Measurements from ENCODE around the gene RALBP1.

RALBP1 gene

DNA sequence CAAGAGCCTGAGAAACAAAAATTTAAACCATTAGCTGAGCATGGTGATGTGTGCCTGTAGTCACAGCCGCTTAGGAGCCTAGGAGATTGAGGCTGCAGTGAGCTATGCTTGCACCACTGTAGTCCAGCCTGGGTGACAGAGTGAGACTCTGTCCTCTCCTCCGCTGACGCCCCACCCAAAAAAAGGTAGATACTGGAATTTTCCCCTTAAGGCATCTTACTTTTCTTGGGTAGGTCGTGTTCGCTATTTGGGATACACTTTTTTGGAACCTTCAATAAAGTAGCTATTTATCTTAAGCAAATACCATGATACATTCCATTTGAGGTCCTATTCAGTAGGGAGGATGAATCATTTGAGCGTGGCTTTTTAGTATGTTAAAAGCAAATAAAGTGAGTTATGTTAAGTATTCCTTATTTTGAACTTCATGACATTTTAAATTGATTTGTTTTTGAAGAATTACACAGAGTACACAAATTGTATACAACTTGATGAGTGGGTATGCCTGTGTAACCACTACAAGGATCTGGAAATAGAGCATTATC, 38.7 kb downstream of the RALBP1 start:
- DNase-seq, result no peak

- DNase-seq, result peak in 1 of 2 donors; percentile 34
Observed at GRCh38 chr18:9516437-9517064, 41.2 kb downstream of the RALBP1 start.

- DNase-seq, result no peak
Observed at GRCh38 chr18:9517869-9518268, 42.6 kb downstream of the RALBP1 start.

DNA sequence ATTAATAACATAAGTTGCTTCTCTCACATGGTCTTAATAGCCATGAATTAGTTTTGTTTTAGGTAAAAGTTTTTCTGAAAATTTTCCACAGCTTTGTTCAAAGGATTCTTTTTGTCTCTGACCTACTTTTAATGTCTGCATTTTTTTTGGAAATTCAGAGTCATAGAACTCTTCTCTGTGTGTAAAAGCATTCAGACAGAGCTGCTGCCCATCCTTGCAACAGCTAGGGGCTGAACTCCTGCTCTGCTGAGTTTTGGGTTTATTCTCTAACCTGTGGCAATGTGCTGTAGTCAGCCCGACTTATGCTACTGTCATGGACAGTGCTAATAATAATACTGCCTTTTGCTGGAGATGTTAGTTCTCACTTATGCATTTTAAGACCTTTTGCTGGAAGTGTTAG, 44.1 kb downstream of the RALBP1 start:
- DNase-seq, result no peak

DNA sequence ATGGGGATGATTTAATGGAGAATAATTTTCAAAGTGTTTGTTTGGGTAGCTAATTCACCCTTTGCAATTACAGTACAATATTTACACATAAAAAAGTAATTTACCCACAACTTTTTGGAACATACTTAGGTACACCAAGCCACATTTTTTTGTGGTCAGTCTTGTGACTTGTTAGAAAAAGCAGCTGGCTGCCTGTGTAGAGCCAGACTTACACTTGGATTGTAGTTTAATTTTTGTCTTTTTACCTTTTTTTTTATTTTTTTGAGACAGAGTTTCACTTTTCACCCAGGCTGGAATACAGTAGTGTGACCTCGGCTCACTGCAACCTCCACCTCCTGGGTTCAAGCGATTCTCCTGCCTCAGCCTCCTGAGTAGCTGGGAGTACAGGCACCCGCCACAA, 45.4 kb downstream of the RALBP1 start:
- DNase-seq, result no peak

DNA sequence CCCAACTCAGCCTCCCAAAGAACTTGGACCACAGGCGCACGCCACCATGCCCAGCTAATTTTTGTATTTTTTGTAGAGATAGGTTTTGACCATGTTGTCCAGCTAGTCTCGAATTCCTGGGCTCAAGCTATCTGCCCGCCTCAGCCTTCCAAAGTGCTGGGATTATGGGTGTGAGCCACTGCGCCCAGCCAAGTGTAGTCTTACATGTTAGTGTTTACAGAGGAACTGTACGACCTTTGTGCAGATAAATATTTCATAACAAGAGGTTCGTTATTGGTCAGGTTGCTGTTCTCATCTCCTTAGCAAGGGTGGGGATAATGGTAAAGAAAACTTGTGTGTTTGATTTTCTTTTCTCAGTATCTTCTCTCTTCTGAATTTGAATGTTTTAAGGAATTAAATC, 46.5 kb downstream of the RALBP1 start:
- DNase-seq, result no peak

DNA sequence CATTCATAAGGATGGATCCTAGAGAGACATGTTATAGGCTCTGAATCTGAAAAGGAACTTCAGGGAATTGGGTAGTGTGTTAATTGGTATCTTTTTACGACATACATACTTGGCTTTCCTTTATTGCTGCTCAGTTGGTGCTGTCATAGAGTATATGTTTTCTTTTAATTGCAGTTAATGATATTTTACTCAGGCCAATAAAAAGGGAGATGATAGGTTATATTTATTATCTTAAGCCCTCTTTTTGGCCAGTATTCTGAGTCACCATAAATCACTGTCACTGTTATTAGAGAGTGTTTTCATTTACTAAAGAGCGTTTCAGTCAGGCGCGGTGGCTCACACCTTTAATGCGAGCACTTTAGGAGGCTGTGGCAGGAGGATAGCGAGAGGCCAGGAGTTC, 47.6 kb downstream of the RALBP1 start:
- DNase-seq, result no peak

- DNase-seq, result no peak
Observed at GRCh38 chr18:9526458-9526857, 51.1 kb downstream of the RALBP1 start.

DNA sequence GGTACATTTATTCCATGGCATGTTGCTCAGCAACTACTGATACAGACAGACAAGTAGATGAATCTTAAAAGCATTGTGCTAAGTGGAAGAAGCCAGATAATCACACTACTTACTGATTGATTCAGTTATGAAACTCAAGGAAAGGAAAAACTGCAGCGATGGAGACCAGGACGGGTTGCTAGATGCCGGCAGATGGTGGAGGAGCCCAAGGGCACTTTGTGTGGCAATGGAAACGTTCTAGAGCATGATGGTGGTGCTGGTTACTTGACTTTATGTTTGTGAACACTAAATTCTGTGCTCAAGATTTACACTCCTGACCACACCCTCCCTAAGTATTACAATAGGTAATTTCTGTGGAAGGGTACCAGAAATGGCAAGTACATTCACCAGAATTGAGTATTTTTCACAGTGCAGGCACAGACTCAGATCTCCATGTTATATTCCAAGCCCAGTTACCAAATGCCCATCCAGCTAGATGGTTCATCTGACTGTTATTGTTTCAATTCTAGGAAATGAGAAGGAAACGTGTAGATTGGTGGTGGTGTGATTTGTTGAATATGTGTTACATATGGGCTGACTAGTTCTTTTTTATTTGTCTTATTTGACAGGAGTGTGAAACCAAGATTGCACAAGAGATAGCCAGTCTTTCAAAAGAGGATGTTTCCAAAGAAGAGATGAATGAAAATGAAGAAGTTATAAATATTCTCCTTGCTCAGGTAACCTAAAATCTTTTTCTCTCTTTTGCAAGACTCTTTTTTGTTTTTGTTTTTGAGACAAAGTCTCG, 55.1 kb downstream of the RALBP1 start:
- DNase-seq, result peak in 1 of 2 donors; percentile 4

DNA sequence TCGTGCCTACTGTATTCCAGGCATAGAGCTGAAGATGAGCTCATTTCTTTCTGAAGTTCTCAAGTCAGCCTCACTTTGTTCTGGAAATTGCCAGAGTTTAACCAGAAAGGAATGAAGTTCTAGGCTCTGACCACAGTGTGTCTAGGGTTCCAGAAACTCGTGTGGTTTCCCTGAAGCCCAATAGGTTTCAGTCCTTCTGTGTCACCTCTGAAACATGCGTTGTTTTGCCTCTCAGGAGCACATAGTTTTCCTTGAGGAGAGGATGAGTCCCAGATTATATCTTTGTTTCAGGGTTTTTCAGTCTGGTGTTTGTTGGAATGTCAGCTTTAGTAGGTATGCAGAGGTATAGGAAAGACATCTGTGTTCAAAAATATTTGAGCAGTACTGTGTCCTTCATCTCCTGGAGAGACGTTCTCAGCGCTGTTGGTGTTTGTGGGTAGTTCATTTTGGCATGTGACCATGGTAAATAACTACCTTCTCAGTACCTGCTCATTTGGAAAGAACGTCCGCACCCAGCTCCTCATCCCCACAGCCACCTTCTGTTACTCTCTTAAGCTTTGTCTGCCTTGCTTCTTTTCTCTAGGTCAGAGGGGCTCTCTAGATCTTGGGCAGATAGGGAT, 56.6 kb downstream of the RALBP1 start:
- no peak for DNase-seq

DNA sequence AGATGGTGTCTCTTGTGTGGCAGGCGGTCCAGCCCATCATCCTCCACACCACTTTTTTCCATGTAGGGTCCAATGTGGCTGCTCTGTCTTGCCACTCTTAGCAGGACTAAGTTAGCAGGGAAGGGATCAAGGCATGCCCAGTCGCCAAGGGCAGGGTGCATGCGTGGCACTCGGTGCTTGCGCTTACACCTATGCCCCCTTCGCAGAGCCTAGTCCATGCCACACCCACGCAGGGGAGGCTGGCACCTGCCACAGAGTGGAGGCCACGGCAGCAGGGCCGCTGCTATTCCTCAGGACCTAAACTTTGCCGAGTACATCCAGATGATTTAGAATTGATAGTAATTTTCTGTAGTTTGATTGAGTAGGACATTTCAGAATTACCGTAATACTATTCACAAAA, 59.5 kb downstream of the RALBP1 start:
- no peak for DNase-seq

DNA sequence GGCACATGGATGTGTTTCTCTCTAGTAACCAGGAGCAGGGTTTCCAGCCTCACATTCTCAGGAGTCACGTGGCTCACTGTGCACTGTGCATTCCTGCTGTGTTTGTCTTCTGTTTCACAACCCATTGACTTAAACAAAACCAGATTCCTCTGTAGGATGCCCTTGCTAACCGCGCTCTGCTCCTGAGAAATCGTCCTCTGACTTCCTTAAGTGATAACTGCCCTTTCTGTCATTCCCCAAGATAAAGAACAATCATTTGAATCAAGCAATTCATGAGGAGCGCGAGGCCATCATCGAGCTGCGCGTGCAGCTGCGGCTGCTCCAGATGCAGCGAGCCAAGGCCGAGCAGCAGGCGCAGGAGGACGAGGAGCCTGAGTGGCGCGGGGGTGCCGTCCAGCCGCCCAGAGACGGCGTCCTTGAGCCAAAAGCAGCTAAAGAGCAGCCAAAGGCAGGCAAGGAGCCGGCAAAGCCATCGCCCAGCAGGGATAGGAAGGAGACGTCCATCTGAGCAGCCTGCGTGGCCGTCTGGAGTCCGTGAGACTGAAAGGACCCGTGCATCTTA, 60.2 kb downstream of the RALBP1 start:
- no peak for DNase-seq

- DNase-seq, result no peak
Observed at GRCh38 chr18:9536354-9537152, 61.2 kb downstream of the RALBP1 start.

DNA sequence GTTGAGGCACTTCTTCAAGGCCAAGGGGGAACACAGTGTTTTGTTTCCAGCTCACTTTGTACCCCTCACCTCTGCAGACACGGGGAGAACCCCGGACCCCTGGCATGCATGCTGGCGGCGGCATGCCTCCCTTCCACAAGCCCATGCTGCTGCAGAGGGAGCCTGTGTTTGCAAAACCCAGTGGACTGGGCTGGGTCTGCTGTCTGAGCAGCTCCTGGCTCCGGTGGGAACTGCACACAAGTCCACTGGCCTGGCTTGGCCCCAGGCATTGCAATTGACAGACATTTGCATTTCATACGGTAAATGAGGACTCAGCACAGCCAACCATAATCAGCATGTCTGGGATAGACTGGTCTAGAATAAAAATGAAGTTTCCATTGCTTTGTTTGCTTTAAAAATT, 62.4 kb downstream of the RALBP1 start:
- no peak for DNase-seq

- no peak for DNase-seq
Observed at GRCh38 chr18:9539283-9539682, 64.0 kb downstream of the RALBP1 start.

- DNase-seq, result no peak
Observed at GRCh38 chr18:9539938-9540337, 64.6 kb downstream of the RALBP1 start.

DNA sequence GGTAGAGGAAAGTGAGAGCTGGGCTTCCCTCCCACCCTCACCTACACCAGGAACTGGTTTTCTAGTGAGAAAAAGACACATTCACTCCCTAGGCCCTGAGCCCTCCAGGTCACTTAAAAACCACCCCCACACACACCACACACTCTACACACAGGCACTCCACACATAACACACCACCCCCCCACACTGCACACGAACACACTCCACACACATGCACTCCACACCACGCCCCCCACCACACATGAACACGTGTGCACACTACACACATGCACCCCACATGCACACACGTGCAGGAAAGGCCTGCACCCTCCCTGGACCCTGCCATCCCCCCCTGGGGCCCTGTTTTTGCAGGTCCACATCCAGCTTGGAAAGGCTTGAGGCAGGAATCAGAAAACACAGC, 67.6 kb downstream of the RALBP1 start:
- no peak for DNase-seq

DNA sequence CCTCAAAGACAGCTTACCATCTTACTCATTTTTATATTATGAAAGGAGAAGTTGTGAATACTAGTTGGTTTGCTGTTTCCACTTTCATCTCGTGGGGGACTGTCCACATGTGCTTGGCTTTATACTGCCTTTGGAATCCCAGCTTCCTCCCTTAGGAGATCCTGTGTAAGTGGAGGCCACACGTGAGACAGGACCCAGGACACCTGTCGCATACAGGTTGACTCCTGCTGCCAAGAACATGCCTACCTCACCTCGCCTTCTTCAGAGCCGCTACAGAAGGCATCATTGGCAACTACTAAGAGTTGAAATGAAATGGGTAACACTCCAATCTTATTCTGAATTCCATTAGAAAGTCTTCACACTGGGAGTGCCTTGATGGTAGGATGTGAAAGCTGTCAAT, 69.7 kb downstream of the RALBP1 start:
- no peak for DNase-seq

DNA sequence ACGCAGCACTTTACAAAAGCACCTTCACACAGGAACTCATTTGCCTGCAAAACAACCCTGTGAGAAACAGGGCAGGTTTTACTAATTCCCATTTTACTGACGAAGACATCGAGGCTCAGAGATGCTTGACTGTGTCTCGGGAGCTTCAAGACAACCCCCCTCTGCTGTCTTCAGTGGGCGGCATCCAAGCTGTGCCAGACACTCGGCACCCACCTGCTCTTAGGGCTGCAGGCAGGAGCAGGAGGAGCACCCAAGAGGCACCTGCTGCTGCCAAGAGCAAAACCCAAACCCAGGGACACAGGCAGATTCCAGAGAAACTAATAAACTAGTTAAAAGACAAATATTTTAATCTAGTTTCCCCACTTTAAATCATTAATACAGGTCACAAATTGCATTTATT, 71.2 kb downstream of the RALBP1 start:
- DNase-seq, result no peak

DNA sequence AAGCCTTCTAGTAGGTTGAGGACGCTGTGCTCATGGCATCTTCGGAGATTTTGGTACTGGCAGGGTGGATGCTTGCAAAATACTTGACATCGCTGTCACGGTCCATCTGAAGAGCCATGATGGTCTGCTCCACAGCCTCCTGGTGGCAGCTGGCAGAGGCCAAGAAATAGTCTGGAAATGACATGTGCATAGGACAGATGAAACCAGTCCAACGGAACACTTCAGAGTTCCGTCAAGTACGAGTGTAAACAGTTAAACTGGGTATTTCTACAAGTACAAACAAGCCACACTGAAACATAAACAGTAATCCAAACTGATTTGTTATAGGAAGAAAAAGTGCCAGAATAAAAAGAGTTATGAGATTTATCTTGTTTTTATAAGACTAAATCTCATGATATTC, 72.5 kb downstream of the RALBP1 start:
- no peak for DNase-seq

DNA sequence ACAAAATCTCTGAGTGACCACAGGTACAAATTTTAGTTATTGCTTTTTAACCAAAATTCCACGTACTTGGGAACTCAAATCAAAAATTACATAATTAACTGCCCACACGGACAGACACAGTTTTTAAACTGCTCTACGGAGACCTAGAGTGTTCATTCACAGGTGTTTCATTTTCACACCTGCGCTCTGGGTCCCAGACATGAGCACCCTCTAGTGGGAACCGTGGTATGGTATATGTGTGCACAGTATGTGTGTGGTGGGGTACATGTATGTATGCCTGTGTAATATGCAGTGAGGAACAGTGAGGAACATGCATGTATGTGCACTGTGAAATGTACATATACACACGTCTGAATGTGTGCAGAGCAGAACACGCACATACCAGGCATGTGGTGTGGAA, 74.1 kb downstream of the RALBP1 start:
- no peak for DNase-seq

GRCh38 chr18:9550429-9550828, 75.1 kb downstream of the RALBP1 start:
- DNase-seq, result no peak

GRCh38 chr18:9552191-9552590, 76.9 kb downstream of the RALBP1 start:
- DNase-seq, result no peak

Measured in bone marrow (tissue), 2 donors.